HG03139 (cell line): ENCODE measurements around the gene VWA8.
A peak's percentile ranks its signal among the peaks of the same experiment; 100 is the strongest.

Source experiments
- ATAC-seq: cut with Tn5 transposase; IDR thresholded peaks from one replicate; pipeline ENCODE4 v1.9.1; 2021; ENCODE audit not compliant: unreplicated experiment

Gene VWA8

GRCh38 chr13:41960637-41961465, at the start of gene VWA8:
TSS of gene VWA8 (minus strand) at chr13:41961109. CDS start at chr13:41961015, 94 bp downstream.
- ATAC-seq: peak; percentile 87

GRCh38 chr13:42009057-42009456, 48.1 kb upstream of the VWA8 start:
- ATAC-seq: no peak

DNA sequence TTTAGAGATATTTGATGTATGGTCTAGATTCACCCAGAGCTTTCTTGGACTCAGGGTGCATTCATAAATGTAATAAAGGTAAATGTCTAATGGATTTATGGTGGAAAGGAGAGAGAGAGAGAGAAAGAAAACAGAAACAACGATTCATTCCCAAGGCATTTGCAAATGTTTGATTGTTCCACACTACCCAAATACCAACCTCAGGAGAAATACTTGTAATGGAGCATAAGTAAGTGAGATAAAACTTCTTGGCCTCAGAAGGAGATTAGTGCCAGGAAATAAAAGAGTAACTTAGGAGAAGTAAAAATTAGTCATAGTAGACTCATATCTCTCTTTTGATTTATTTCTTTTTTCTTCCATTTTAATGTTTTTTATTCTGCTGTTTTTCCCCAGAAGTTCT, 46.9 kb upstream of the VWA8 start:
- ATAC-seq: no peak

- ATAC-seq: no peak
Measured at GRCh38 chr13:42002066-42002465, 41.2 kb upstream of the VWA8 start.

GRCh38 chr13:42001580-42001979, 40.7 kb upstream of the VWA8 start:
- no peak for ATAC-seq

- ATAC-seq: no peak
Measured at GRCh38 chr13:42000846-42001245, 39.9 kb upstream of the VWA8 start.

DNA sequence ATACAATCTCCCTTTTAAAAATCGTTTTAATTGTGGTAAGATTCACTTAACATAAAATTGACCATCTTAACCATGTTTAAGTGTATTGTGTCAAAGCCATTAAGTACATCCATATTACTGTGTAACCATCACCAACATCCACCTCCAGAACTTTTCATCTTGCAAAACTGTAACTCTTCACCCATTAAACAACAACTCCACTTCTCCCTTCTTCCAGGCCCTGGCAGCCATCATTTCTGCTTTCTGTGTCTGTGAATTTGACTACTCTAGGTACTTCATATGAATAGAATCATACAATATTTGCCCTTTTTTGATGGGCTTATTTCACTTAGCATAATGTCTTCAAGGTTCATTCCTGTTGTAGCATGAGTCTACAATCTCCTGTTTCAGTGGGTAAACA, 36.5 kb upstream of the VWA8 start:
- ATAC-seq: no peak

DNA sequence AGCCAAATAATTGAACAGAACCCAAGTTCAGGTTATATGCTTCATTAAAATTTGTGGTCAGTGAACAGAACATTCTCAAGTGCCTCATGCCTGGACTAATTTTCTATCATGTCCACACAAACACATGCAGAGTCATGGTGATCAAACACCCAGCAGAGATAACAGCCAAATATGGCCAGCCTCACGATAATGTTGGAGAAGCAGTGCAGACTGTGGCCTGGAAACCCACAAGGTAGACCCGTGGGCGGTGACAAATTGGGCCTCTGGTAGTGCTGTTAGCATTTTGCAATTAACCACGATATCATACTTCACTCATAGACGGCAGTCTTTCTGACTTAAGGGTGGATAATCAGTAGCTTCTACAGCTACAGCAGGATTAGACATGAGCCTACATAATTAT, 35.0 kb upstream of the VWA8 start:
- no peak for ATAC-seq

DNA sequence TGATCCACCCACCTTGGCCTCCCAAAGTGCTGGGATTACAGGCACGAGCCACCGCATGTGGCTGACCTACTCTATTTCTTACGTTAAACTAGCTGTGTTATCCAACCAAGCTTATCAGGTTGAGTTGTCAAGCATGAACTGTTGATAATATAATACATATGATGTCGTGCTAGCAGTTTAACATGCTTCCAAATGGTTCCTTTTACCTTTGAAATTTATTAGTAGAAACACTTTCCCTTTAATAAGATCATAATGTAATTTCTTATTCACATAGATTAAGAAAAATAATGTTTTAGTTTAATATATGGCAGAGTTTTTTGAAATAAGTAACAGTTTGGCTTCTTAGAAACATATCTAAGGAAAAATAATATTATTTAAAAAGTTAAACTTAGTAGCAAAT, 34.4 kb upstream of the VWA8 start:
- ATAC-seq: no peak

DNA sequence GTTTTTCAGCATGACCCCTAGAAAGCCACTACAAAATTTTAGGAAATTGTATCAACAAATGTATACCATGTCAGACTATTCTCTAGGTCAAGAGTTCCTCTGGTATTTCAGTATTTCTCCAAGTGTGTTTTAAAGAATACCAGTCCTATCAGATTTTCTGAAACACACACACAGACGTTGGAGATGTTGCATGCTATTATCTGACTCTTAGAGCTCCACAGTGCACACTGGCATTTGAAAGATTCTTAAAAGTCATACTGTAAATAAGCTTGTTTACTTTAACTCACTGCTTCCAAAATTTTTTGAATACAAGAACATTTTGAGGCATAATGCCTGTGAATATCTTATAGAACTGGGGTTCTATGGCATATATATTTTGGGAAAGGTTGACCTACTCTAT, 33.8 kb upstream of the VWA8 start:
- no peak for ATAC-seq

DNA sequence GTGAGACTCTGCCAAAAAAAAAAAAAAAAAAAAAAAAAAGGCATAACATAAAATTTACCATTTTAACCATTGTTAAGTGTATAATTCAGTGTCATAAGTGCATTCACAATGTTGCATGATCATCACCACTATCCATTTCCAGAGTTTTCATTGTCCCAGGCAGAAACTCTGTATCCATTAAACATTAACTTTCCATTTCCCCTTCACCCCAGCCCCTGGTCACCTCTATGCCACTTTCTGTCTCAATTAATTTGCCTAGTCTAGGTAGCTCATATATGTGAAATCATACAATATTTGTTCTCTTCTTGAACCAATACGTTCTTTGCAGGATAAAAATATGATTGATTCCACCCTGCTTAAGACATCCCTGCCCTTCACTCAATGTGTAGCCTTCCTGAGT, 31.0 kb upstream of the VWA8 start:
- ATAC-seq: no peak

GRCh38 chr13:41988244-41988643, 27.3 kb upstream of the VWA8 start:
- ATAC-seq: no peak

DNA sequence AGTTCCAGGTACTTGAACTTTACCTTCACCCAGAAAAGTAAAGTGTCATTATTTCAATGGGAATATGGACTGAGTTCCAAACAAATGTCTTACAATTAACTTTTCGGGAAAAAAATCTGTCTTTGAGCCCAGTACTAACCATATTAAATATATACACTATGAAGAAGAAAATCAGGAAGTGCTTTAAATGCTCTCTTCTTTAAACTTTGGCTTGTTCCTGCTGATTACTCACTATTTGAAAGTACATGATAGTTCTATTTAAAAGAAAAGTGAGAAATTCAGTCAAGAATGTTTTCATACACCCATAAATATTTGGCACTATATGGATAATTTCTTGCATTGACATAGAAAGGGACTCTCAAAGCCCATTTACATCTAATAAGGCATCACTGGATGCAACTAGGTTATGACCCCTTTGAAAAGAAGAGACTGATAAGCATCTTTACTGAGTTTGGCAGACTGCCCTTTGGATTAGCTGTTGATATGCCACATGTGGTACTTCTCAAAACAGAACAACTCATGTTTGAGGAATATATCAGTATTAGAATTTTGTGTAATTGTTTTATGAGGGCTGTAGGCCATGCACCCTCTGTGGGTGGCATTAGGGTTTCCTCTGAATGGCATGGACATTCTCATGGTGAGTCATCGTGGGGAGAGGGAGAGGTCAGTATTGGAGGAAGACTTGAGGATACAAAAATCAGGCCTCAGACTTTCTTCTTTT, 25.0 kb upstream of the VWA8 start:
- no peak for ATAC-seq

DNA sequence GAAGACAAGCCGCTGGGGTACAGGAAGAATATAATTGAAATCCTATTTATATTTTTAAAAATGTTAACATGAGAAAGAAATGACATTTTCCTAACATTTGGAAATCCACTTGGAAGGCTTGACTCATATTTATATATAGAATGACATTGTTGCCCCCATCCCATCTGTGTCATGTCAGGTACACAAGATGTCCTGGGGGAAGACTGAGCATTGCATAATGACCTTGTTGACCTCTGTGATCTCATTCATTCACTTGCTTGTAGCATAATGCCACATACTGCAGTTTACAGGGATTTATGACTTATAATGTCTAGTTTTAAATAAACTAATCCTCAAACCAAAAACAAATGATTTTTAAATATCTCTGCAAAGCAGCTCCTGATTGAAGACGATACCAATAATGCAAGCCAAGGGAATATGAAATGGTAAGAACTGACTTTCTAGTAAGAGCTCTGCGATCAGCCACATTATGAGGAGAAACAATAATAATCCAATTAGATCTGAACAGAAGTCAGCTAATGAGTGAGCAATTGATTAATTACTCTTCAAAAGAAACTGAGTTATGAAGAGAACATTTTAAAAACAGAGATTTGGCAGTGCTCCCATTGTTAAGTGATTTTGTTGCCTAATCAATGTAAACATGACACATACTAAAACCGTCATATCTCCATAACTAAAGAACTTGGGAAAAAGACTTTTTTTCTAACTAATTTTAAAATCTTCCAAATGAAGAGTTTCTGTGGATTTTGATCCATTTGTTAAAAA, 21.2 kb upstream of the VWA8 start:
- ATAC-seq: no peak

DNA sequence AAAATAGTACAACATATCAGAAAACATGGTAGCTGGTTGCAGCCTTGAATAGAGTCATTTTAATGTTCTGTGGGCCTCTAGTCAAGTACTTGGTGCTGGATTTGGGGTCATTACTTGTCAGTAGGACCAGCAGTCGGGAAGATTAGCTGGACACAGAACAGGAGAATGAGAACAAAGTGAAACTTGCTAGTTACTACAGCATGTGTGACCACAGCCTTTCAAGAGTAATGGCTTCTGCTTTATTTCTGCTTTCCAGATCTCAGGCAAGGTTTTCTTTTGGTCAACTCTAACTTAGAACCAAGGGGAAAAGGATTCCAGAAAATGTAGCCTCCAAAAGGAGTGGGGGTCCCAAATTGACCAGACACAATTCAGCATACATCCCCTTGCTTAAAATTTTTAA, 17.1 kb upstream of the VWA8 start:
- ATAC-seq: no peak

GRCh38 chr13:41976476-41976875, 15.6 kb upstream of the VWA8 start:
- ATAC-seq: no peak

- ATAC-seq: no peak
Measured at GRCh38 chr13:41974262-41974900, 13.5 kb upstream of the VWA8 start.

DNA sequence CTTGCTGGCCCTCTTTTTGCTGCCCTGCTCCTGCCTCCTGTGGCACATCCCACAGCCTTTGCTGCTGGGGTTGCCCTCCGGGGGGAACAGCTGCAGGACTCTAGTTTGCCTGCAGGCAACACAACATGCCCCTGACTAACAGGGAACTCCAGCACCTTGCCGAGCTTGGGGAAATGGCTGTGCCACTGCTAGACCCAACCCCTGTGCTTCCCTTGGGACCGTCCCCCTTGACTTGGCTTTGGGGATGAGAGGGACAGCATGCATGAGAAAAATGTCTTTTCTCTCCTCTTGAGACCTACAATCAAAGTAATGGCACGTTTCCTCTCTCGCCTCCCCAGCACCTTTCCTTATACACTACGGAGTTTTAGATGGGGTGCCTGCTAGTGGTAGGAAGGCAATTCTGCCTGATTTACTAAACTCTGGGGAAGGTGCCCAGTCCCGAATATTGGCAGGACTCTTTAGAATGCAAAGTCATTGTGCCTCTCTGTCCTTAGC, 12.4 kb upstream of the VWA8 start:
- no peak for ATAC-seq

DNA sequence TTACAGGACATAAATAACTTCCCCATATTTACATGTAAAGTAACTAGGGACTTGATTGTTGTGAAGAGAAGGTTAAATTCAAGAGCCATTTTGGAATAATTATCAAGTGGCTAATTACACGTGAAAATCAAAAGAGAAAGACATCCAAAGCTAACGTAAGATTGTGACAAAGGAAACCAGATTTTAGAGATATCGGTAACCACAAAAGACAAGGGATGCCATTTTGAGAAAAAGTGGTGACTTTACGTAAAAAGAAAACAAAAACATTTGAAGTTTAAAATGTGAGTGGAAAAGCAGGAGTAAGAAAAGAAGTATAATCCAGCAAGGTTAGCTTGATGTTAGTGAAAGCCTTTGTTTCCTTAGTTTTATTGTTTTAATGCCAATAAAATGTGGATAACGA, 10.9 kb upstream of the VWA8 start:
- ATAC-seq: no peak

DNA sequence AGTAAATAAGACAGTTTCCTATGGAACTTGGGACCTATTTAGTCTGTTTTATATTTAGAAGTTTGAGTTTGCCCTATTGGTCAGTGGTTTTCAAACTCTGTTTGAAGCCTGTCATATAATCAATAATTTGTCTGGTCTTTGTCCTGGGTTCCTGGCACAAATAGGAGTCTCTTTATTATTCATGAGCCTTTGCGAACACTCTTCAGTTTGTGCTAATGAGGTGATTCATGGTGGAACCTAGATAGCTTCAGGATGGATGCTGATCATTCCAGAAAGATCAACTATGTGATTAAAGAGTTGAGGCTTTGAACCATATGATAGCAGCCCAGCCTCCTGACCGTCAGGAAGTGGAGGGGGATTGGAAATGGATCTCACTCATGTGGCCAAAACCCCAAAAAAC, 10.0 kb upstream of the VWA8 start:
- no peak for ATAC-seq

GRCh38 chr13:41970022-41970421, 9.1 kb upstream of the VWA8 start:
- ATAC-seq: no peak
